NCI-H524 treated with DMSO at 0.1 percent for 48 hours (cell line): ENCODE data around the gene MTG2.

Source experiments
- DNase-seq: peaks from one replicate; lab custom pipeline; 2025; lab: John Stamatoyannopoulos, UW

The MTG2 gene

DNA sequence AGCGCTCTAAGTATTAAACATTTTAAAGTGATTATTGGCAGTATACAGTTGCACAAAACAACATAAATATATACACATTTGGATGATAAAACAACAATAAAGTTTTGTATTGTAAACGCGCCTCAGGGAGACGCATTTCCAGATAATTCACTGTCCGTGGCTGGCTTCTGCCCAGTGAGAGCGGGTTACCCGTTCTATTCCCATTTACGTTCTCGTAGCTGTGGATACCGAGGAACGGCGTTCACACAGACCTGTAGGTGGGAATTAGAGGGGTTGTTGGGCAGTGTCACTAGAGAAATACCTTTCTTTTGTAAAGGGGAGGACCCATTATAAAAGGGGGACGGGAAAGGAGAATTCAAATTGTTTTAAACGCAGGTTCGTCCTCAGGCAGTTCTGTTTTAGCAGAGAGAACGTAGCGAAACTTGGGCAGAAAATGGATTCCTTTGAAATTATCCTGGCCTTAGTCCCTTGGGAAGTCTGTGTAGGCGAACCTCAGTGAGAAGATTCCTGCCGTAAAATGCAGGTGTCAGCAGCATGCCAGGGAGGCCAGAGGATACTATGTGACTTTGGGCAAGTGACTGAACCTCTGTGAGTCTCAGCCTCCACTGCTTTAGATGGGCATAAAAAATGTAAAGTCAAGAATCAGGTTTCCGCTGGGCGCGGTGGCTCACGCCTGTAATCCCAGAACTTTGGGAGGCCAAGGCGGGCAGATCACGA lies 756 bp downstream of the MTG2 start:
- DNase-seq = no peak

DNA sequence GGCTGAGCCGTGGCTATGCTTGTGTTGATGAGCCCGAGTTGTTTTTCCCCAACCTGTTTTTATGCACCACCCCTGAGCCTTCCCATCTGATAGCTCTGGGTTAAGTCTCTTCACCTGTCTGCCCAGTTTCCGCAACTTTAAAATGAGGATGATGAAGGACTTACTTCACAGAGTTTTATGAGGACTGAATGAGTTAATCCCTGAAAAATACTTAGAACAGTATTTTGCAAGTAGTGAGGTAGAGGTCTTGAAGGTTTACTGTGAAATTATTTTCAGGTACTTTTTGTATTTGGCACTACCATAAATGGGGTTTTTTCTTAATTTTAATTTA lies 3.2 kb downstream of the MTG2 start:
- no peak for DNase-seq

DNA sequence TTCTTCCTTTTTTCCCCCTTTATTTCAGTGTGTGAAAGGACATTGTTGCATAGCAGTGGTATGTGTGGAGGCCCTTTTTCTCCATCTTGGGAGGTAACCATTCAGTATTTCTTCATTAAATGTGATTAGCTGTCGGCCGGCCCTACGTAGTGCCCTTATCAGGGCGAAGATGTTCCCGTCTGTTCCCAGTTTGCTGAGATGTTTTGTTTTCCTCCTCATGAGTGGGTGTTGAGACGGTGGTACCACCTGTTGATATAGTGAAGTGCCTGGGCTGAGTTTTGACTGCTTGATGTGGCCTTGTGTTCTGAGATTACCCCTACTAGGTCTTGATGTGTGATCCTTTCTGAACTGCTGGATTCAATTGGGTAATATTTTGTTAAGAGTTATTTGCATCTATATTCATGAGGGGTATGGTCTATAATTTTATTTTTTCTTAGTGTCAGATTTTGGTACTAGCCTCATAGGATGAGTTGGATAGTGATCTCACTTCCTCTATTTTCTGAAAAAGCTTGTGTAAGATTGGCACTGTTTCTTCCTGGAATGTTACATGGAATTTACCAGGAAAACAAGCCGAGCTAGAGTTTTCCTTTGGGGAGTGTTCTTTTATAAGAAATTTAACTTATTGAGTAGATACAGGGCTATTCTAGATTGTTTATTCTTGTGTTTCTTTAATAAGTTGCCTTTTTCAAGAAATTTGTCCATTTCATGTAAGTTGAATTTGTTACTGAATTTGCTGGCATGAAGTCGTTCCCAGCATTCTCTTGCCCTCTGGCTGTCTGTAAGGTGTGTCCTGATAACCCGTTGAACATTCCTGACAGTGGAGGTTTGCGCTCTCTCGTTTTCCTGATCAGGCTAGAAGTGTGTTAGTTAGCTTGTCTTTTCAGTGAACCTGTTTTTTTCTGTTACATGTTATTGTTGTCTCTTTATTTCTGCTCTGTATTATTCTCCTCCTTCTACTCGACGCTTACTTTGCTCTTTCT lies 4.3 kb downstream of the MTG2 start:
- no peak for DNase-seq

DNA sequence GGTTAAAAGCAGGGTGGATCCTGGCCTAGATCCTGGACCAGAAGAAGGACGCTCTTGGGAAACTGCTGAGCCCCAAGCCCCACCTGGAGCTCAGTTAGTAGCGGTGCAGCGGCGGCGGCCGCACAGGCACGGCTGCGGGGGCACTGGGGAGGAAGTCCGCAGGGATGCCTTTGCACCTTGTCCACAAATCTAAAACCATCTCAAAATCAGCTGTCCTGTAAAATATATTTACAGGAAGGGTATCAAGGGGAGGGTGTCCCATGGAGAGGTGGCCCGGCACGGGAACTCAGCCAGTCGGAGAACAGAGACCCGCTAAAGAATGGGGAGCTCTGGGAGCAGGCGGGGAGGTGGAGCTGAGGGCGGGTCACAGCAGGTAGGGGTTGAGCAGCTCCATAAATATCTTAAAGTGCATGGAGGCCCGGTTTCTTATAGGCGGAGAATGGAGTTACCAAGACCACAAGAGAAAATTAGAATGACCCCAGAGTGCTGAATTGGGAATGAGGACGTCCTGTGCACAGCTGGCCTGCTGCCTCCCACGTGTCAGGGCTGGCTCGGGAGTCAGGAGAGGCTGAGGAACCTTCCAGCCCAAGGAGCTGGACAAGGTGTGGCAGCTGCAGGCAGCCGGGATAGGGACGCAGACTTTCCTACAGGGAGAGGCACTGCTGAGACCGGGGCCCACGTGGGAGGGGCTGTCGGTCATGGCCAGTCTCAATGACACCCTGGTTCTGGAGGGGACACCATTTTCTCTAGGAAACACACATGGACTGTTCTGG lies 8.0 kb downstream of the MTG2 start:
- DNase-seq = no peak

DNA sequence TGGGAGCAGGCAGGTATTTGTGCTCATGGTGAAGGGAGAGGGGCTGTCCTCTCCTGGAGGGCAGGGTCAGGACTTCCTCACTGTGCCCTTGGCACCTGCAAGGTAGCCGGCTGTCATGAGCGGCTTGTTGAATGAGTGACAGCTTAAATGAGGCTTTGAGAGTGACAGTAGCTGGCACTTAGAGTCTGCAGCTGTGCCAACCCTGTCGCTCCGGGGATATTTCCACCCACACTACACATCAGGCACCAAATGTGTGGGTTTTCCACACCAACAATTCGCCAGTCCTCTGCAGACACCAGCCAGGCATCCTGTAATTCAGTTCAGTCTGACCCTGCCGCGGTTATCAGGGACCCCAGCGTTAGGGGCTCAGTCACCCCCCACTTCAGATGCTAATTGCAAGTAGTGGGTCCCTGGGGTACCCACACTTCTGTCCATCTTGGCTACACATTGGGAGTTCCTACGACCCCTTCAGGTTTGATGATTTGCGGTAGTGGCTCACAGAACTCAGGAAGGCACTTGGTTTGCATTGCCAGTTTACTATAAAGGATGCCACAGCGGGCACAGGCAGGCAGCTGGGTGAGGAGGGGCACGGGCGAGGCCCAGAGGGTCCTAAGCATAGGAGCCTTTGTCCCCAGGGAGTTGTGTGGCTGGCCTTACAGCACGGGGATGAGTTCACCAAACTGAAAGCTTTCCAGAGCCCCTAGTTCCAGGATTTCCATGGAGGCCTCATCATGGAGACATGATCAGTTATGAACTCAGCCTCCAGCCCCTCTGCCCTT lies 9.1 kb downstream of the MTG2 start:
- DNase-seq = no peak

DNA sequence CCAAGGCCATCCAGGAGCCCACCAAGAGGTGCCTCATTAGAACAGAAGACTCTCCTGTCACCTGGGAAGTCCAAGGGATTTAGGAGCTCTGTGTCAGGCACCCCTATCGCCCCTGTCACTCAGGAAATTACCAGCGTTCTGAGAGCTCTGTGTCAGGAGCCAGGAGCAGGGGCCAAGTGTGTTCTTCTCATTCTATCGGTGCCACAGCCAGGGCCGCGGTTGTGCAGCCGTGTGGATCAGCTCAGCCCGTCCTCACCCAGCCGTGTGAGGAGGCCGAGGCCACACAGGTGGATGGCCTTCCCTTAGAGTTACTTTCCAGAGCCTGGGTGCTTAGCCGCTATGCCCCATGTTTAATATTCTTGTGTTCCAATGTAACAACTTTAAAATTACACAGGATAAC lies 9.8 kb downstream of the MTG2 start:
- DNase-seq = no peak

DNA sequence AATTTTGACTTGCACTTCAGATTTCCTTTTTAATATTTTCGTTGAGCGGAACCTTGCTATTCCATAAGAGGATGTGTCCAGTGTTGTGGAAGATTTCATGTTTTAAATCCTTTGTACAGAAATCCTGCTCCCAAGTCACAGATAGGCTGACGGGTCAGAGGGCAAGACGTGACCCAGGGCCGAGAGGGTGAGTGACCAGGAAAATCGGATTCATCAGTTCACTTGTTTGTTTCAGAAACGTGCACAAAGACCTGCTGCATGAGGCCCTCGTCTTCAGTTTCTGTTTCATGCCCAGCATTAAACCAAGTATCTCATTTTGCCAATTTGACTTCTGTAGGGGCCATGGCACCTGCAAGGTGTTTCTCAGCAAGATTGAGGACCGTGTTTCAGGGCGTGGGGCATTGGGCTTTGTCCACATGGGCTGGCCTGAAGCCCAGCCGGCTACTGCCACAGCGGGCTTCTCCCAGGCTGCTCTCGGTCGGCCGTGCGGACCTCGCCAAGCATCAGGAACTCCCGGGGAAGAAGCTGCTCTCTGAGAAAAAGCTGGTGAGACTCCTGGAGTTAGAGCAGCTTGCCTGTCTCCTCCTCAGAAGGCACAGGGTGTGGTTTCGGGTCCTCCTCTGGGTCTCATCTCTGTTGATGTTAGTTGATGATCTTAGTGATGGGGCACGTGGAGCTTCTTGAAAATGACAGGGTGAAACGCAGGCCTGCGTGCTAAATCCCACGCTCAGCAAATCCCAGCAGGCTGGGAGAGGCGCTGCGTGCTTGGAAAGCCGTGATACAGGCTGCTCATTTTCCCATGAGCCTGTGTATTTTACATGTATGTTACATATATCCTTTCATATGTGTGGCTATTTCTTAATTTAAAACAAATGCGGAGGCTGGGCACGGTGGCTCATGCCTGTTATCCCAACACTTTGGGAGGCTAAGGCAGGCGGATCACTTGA lies 10.5 kb downstream of the MTG2 start:
- DNase-seq = no peak

DNA sequence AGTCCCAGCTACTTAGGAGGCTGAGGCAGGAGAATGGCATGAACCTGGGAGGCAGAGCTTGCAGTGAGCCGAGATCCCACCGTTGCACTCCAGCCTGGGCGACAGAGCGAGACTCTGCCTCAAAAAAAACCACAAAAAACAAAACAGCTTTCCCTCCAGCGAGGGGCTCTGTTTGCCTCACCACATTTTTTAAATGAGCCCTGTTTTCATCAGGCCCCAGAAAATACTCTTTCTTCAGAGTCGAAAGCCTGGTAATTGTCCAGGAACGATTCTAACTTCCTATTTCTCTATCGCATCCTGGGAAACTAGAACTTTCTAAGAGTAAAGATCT lies 12.2 kb downstream of the MTG2 start:
- no peak for DNase-seq

DNA sequence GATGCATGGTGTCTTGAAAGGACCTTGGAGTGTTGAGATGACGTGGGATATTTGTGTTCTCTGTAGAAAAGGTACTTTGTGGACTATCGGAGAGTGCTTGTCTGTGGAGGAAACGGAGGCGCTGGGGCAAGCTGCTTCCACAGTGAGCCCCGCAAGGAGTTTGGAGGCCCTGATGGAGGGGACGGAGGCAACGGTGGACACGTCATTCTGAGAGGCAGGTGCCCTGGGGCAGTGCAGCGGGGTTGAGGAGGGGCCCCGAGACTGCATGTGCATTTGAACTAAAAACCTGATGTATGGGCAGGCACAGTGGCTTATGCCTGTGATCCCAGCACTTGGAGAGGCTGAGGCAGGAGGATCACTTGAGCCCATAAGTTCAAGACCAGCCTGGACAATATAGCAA lies 12.9 kb downstream of the MTG2 start:
- DNase-seq = no peak

DNA sequence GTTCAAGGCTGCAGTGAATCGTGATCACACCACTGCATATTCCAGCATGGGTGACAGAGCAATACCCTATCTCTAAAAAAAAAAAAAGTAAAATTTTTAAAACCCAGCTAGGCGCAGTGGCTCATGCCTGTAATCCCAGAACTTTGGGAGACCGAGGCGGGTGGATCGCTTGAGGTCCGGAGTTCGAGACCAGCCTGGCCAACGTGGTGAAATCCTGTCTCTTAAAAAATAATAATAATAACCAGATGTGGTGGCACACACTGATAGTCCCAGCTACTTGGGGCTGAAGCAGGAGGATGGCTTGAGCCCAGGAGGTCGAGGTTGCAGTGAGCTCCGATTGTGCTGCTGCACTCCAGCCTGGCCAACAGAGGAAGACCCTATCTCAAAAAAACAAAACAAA lies 13.5 kb downstream of the MTG2 start:
- DNase-seq = no peak

DNA sequence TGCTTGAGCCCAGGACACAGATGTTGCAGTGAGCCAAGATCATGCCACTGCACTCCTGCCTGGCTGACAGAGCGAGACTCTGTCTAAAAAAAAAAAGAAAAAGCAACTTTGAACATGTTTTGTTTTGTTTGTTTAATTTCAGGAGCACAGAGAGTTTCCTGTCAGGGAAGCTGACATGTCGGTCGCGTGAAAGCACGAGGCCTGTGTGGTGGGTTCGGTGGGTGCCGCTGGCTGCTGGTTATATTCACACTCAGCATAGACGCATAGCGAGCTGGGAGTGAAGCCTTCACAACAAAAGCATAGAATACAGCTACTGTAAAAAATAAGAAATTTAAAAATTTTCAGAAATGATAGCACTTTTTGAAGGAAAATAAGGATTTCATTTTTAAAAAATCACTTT lies 14.5 kb downstream of the MTG2 start:
- no peak for DNase-seq

DNA sequence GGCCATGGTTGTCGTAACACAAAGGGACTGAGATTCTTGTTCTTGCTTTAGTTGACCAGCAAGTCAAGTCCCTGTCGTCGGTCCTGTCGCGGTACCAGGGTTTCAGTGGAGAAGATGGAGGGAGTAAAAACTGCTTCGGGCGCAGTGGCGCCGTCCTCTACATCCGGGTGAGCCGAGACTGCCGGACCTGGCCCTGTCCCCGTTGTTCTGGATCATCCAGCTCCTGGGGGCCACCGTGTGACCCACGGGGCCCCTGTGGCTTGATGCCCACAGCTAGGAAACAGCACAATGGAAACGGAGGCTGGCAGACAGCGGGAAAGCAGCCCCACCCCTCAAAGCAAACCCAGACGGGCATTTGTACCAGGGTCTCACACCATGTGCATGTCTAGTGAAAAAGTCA lies 15.0 kb downstream of the MTG2 start:
- DNase-seq = no peak

DNA sequence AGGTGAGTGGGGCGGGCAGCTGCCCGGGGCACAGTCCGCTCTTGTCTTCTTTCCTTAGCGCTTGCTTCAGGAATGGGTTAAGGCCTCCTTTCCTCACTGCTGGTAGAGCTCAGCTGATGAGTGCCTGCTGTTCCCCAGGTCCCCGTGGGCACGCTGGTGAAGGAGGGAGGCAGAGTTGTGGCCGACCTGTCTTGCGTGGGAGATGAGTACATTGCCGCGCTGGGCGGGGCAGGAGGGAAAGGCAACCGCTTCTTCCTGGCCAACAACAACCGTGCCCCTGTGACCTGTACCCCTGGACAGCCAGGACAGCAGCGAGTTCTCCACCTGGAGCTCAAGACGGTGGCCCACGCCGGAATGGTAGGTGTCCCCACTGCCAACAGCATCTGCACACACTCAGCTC lies 15.7 kb downstream of the MTG2 start:
- no peak for DNase-seq

DNA sequence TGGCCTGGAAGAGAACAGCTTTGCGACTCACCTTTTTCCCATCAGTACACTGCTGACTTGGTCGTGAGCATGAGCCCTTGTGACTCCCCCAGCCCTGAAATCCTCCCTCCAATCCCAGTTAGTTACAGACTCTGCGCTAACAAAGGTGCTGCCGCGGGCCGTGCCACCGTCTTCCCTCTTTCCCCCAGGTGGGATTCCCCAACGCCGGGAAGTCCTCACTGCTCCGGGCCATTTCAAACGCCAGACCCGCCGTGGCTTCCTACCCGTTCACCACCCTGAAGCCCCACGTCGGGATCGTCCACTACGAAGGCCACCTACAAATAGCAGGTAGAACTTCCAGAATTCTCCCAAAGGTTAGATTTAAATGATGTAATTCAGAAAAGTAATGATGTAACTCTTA lies 16.1 kb downstream of the MTG2 start:
- no peak for DNase-seq

DNA sequence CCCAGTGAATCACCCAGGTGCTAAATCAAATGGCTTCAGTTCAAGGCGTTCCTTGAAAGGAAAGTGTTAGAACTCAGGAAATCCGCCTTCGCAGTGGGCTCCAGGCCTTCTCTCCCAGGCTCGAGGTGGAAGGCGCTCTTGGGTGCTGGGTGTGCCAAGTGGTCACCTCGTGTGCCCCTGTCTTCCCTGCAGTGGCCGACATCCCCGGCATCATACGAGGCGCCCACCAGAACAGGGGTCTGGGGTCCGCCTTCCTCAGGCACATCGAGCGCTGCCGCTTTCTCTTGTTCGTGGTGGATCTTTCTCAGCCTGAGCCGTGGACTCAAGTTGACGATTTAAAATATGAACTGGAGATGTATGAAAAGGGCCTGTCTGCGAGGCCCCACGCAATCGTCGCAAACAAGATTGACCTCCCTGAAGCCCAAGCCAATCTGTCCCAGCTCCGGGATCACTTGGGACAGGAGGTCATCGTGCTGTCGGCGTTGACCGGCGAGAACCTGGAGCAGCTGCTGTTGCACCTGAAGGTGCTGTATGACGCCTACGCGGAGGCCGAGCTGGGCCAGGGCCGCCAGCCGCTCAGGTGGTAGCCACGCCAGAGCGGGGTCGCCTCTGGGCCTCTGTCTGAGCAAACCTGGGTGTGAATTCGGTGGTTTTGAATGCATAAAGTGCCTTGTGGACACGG lies 17.8 kb downstream of the MTG2 start:
- DNase-seq = no peak

DNA sequence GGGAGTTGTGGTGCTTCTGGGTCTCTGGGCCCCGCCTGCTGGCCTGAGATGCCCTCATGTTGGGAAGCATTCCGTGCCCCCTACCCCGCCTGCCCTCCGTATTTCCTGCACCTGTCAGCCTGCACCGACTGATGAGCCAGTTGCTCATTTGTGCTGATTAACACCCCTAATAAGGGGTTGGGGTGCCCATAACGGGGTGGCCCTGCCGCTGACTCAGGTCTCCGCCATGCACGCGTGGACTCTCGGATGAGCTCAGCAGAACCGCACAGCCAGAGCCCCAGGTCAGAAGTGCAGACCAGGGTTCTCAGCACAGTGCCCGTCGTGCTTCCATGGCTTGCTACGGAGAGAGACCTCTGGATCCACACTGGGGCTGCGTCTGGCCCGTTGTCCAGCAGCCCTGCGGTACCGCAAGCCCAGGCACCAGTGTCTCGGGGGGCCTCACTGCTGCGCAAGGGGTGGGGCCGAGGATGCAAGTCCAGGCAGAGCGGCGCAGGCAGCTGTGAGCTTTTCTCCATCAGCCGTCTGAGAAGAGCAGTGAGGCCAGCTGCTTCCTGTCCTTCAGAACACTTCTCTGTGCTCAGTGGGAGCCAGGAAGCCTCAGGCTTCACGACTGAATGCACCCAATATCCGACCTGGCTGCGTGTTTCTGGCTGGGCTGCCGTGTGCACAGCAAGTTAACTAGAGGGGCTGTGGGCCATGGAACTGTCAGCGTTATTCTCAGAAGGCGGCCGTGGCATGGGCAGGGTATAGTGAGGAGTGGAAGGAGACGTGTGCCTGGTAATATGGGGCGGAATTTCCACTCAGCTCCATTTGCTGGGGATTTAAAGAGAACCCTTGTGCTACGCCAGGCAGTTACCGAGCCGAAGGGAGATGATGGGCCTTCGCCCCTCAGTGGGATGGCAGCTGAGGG lies 18.6 kb downstream of the MTG2 start:
- no peak for DNase-seq

DNA sequence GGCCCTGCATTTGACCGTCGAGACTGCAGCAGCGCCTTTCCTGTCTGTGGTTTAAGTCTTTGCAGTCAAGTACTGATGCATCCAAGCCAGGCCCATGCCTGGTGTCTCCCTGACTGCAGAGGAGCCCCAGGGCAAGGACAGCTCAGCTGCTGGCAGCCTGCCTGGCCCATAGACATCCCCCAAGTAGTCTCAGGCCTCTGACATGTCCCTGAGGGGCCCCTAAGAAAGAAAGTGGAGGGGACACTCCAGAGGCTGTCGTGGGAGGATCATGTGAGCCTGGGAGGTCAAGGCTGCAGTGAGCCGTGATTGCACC lies 19.2 kb downstream of the MTG2 start:
- no peak for DNase-seq

DNA sequence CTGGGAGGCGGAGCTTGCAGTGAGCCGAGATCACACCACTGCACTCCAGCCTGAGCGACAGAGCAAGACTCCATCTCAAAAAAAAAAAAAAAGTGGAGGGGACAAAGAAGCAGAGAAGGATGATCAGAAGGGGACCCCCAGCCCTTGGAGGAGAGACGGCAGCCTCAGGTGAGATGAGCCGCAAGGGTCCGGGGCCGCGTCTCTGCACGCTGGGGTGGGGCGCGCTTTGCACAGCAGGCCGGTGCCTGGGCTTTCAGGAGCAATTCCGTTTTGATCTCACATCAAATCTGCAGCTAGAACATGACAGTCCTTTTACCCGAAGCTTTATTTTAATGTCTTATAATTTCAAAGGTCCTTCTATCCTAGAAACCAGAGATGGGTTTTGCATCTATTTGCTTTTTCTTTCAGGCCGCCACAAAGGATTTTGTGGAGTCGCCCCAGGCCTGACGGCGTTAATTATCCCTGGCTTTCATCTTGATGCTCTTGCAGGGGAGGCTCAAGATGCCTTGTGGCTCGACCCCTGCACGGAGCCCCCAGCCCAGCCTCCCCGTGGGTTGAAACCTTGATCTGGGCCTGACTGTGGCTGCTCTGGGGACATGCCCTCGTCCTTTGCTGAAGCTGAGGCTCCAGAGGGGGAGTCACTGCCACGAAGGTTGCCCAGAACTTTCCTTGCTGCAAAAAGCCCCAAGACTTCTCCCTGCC lies 20.0 kb downstream of the MTG2 start:
- DNase-seq = no peak
